ENCODE measurements around the gene MINDY2.
"Not testable (repeated sequence)": the region's sequence is repeated elsewhere in the genome, so short reads cannot be mapped to it uniquely, and the experiment has no call there.

GRCh38 chr15:58823267-58823666 is 52.2 kb downstream of the MINDY2 start:
- not testable (repeated sequence) for TF ChIP-seq CTCF, EZH2, EZH2phosphoT487 (IDR thresholded peaks at IDR 0.05)

Data from neural progenitor cell (in vitro differentiated cells).